H9 (cell line): ENCODE measurements around the gene SMU1. TPM values are rescaled to one million over a fixed set of nuclear protein-coding genes. Genes with fewer than 3 reads are reported as not detected.

Source experiments
- DNase-seq: peaks from one replicate; pipeline ENCODE4 v3.0.0-alpha.2; 2017
- H2AFZ ChIP-seq: one replicate; pipeline ENCODE4 v1.6.1; 2013; ENCODE audit warnings: mild to moderate bottlenecking, low read length, control low read depth, moderate library complexity
- H2AK5ac ChIP-seq: 2 replicates; pipeline ENCODE4 v1.6.1; 2013; ENCODE audit warnings: low read length, control low read depth, mixed read lengths; ENCODE audit not compliant: insufficient read length
- H2BK120ac ChIP-seq: one replicate; pipeline ENCODE4 v1.6.1; 2013; ENCODE audit warnings: low read depth, mild to moderate bottlenecking, low read length, control low read depth, inconsistent platforms; ENCODE audit not compliant: poor library complexity, severe bottlenecking
- H2BK12ac ChIP-seq: 2 replicates; pipeline ENCODE4 v1.6.1; 2013; ENCODE audit warnings: low read length, control low read depth, mixed read lengths, low read depth; ENCODE audit not compliant: insufficient read length
- H2BK15ac ChIP-seq: 2 replicates; pipeline ENCODE4 v1.6.1; 2013; ENCODE audit warnings: low read depth, low read length, control low read depth
- H2BK20ac ChIP-seq: one replicate; pipeline ENCODE4 v1.6.1; 2013; ENCODE audit warnings: low read depth, mild to moderate bottlenecking, low read length, control low read depth, inconsistent platforms; ENCODE audit not compliant: poor library complexity, severe bottlenecking
- H2BK5ac ChIP-seq: 2 replicates; pipeline ENCODE4 v1.6.1; 2013; ENCODE audit warnings: low read length, control low read depth, mixed read lengths; ENCODE audit not compliant: insufficient read length
- H3K14ac ChIP-seq: 2 replicates; pipeline ENCODE4 v1.6.1; 2013; ENCODE audit warnings: low read length, control low read depth; ENCODE audit not compliant: insufficient read depth
- H3K18ac ChIP-seq: 2 replicates; pipeline ENCODE4 v1.6.1; 2013; ENCODE audit warnings: low read depth, mild to moderate bottlenecking, mixed read lengths, low read length, control low read depth; ENCODE audit not compliant: insufficient read length
- H3K23ac ChIP-seq: 2 replicates; pipeline ENCODE4 v1.6.1; 2013; ENCODE audit warnings: low read length, control low read depth, mixed read lengths, low read depth; ENCODE audit not compliant: insufficient read length
- H3K23me2 ChIP-seq: 2 replicates; pipeline ENCODE4 v1.6.1; 2013; ENCODE audit warnings: low read depth, mild to moderate bottlenecking, mixed read lengths, low read length, control low read depth; ENCODE audit not compliant: insufficient read length, poor library complexity, severe bottlenecking
- H3K27ac ChIP-seq: 2 replicates; pipeline ENCODE4 v1.5.1; 2013; ENCODE audit warnings: low read length, control low read depth, mixed read lengths, low read depth; ENCODE audit not compliant: insufficient read length
- H3K27me3 ChIP-seq: 2 replicates; pipeline ENCODE4 v1.6.1; 2013; ENCODE audit warnings: low read length, control low read depth, inconsistent platforms; ENCODE audit not compliant: insufficient read depth
- H3K4ac ChIP-seq: 2 replicates; pipeline ENCODE4 v1.6.1; 2013; ENCODE audit warnings: low read depth, mild to moderate bottlenecking, control low read depth, inconsistent platforms, low read length, moderate library complexity
- H3K4me1 ChIP-seq: 2 replicates; pipeline ENCODE4 v1.6.1; 2013; ENCODE audit warnings: low read length, control low read depth, inconsistent platforms; ENCODE audit not compliant: insufficient read depth
- H3K4me2 ChIP-seq: 2 replicates; pipeline ENCODE4 v1.6.1; 2013; ENCODE audit warnings: low read length, control low read depth, mixed read lengths; ENCODE audit not compliant: insufficient read length, insufficient read depth
- H3K56ac ChIP-seq: 2 replicates; pipeline ENCODE4 v1.6.1; 2013; ENCODE audit warnings: low read depth, mild to moderate bottlenecking, mixed read lengths, low read length, control low read depth; ENCODE audit not compliant: insufficient read length
- H3K79me1 ChIP-seq: 2 replicates; pipeline ENCODE4 v1.6.1; 2013; ENCODE audit warnings: low read depth, mild to moderate bottlenecking, moderate library complexity, low read length, control low read depth, inconsistent platforms; ENCODE audit not compliant: insufficient read depth, poor library complexity, severe bottlenecking
- H3K79me2 ChIP-seq: 2 replicates; pipeline ENCODE4 v1.6.1; 2013; ENCODE audit warnings: low read length, control low read depth, inconsistent platforms; ENCODE audit not compliant: insufficient read depth
- H3K9ac ChIP-seq: 2 replicates; pipeline ENCODE4 v1.6.1; 2013; ENCODE audit warnings: low read length, control low read depth, mixed read lengths; ENCODE audit not compliant: insufficient read length; ENCODE audit errors: extremely low read depth
- H3K9me3 ChIP-seq: one replicate; pipeline ENCODE4 v1.6.1; 2013; ENCODE audit warnings: low read depth, low read length, inconsistent platforms; ENCODE audit not compliant: control insufficient read depth
- H3T11ph ChIP-seq: one replicate; pipeline ENCODE4 v1.6.1; 2013; ENCODE audit warnings: mild to moderate bottlenecking, low read length, control low read depth, inconsistent platforms
- H4K20me1 ChIP-seq: one replicate; pipeline ENCODE4 v1.6.1; 2013; ENCODE audit not compliant: control insufficient read depth, insufficient read length, insufficient read depth
- H4K5ac ChIP-seq: 2 replicates; pipeline ENCODE4 v1.6.1; 2013; ENCODE audit warnings: low read depth, mild to moderate bottlenecking, mixed read lengths, low read length, control low read depth; ENCODE audit not compliant: insufficient read length
- H4K8ac ChIP-seq: replicated peaks from 2 replicates; pipeline ENCODE4 v1.6.1; 2013; ENCODE audit warnings: low read length, control low read depth, mixed read lengths, low read depth; ENCODE audit not compliant: insufficient read length
- H4K91ac ChIP-seq: 2 replicates; pipeline ENCODE4 v1.6.1; 2013; ENCODE audit warnings: low read depth, mild to moderate bottlenecking, moderate library complexity, mixed read lengths, low read length, control low read depth; ENCODE audit not compliant: insufficient read length
- H3K27ac Mint-ChIP-seq, 3 experiments: 2 replicates in 2 of 3; 3 replicates in 1 of 3; pipeline ENCODE4 v1.8.0; 2020 to 2021; ENCODE audit warnings: mixed read lengths in 3 of 3, mild to moderate bottlenecking in 1 of 3, moderate library complexity in 1 of 3
- H3K27me3 Mint-ChIP-seq: 2 replicates; pipeline ENCODE4 v1.8.0; 2021; ENCODE audit warnings: low read depth, mild to moderate bottlenecking, moderate library complexity, mixed read lengths
- H3K36me3 Mint-ChIP-seq, 3 experiments: 2 replicates in 2 of 3; 3 replicates in 1 of 3; pipeline ENCODE4 v1.8.0; 2020 to 2021; ENCODE audit warnings: low read depth in 3 of 3, mixed read lengths in 3 of 3; ENCODE audit not compliant: insufficient read depth in 1 of 3
- H3K4me1 Mint-ChIP-seq, 2 experiments: 2 replicates each; pipeline ENCODE4 v1.8.0; 2020; ENCODE audit warnings: mixed read lengths in 2 of 2
- H3K4me3 Mint-ChIP-seq, 2 experiments: 2 replicates in 1 of 2; 3 replicates in 1 of 2; pipeline ENCODE4 v1.8.0; 2020 to 2021; ENCODE audit warnings: mild to moderate bottlenecking in 2 of 2, mixed read lengths in 2 of 2, moderate library complexity in 1 of 2
- H3K9me3 Mint-ChIP-seq, 2 experiments: 2 replicates in 1 of 2; 3 replicates in 1 of 2; pipeline ENCODE4 v1.8.0; 2020; ENCODE audit warnings: mild to moderate bottlenecking in 2 of 2, mixed read lengths in 2 of 2, moderate library complexity in 1 of 2
- CTCF ChIP-seq: fragments of 200-600 bp; sonication (generic); conservative IDR thresholded peaks from 3 replicates; pipeline ENCODE4 v1.8.0; 2021; ENCODE audit warnings: antibody characterized with exemption, mild to moderate bottlenecking
- WGBS: extraction: QIAGEN DNeasy Blood & Tissue Kit; methylation state at CpG from one replicate; pipeline ENCODE4 v1.1.7; 2013; ENCODE audit warnings: missing lambda C conversion rate, low lambda C conversion rate, mixed read lengths; ENCODE audit not compliant: insufficient read length; ENCODE audit errors: extremely low coverage; 5-methylcytosine and 5-hydroxymethylcytosine counted together
- total RNA-seq: library from RNA; stranded (reverse); gene quantifications from 2 replicates; pipeline ENCODE4 v1.2.1, GENCODE V29; 2021

SMU1 gene
- total RNA-seq, 1 experiment from 2014 or later: 26.9 TPM

GRCh38 chr9:33082538-33083326, 6.3 kb upstream of the SMU1 start:
- no peak for DNase-seq
- Mint-ChIP-seq H3K4me3 (no peak overlapping the region; a peak in 1 of 5 replicates), H3K4me1 (no peaks in the 10 kb centered on the region), H3K9me3 (peaks cover 14 to 17% of the 10 kb centered on the region in 2 experiments), H3K27ac (no peak overlapping the region), H3K27me3 (peaks cover 16% of the 10 kb centered on the region), H3K36me3 (no peaks in the 10 kb centered on the region; a peak in 1 of 7 replicates)
- no peaks in the 10 kb centered on the region for H3K23me2 ChIP-seq
- H4K8ac ChIP-seq: no peak overlapping the region
- no peak overlapping the region for H2BK12ac ChIP-seq
- H3K27me3 ChIP-seq: no peaks in the 10 kb centered on the region
- no peak overlapping the region for H3K9ac ChIP-seq
- no CpG with 5 or more reads among the region's 8 CpGs for WGBS
- no peak overlapping the region for H3K23ac ChIP-seq
- no peaks in the 10 kb centered on the region for H3K79me1 ChIP-seq
- H4K5ac ChIP-seq: no peak overlapping the region
- H3K18ac ChIP-seq: no peak overlapping the region
- no peaks in the 10 kb centered on the region for H3K9me3 ChIP-seq
- no peaks in the 10 kb centered on the region for H3K79me2 ChIP-seq
- H2BK5ac ChIP-seq: no peak overlapping the region
- H3K4ac ChIP-seq: no peak overlapping the region
- H3K14ac ChIP-seq: no peak overlapping the region
- H2AK5ac ChIP-seq: no peak overlapping the region
- TF ChIP-seq CTCF: no peak
- H2BK20ac ChIP-seq: no peak overlapping the region
- H3K4me1 ChIP-seq: no peaks in the 10 kb centered on the region
- no peak overlapping the region for H3T11ph ChIP-seq
- no peak overlapping the region for H2AFZ ChIP-seq
- H3K4me2 ChIP-seq: no peak overlapping the region
- H4K91ac ChIP-seq: no peak overlapping the region
- no peak overlapping the region for H3K56ac ChIP-seq
- H4K20me1 ChIP-seq: no peaks in the 10 kb centered on the region
- no peak overlapping the region for H2BK15ac ChIP-seq
- H2BK120ac ChIP-seq: no peak overlapping the region
- H3K27ac ChIP-seq: no peak overlapping the region
